ENCODE results near the gene DAPK1.

DAPK1 gene

GRCh38 chr9:87686520-87687090 is 188.9 kb downstream of the DAPK1 start:
- Histone ChIP-seq H3K79me2 (ENCODE audit: low read length) (no peaks in the 10 kb centered on the region), H3K27ac (ENCODE audit: low read length) (no peak overlapping the region), H3K4me3 (ENCODE audit: low read length) (no peak overlapping the region), H3K9me3 (ENCODE audit: insufficient read depth, low read length) (no peaks in the 10 kb centered on the region), H3K27me3 (ENCODE audit: low read depth, low read length) (no peaks in the 10 kb centered on the region), H3K9ac (ENCODE audit: low read length) (no peak overlapping the region), H3K36me3 (replicated peaks; ENCODE audit: low read depth, low read length) (no peaks in the 10 kb centered on the region), H3K4me2 (ENCODE audit: low read length) (no peak overlapping the region), H3K4me1 (ENCODE audit: low read length) (no peaks in the 10 kb centered on the region), H4K20me1 (ENCODE audit: insufficient read depth, low read length) (no peaks in the 10 kb centered on the region), H2AFZ (ENCODE audit: low read depth, low read length) (no peak overlapping the region)
- TF ChIP-seq EZH2phosphoT487 (IDR thresholded peaks at IDR 0.05; ENCODE audit: low read depth) (no peak), CTCF (IDR thresholded peaks at IDR 0.05; ENCODE audit: low read depth, low read length) (no peak)

GRCh38 chr9:87687207-87687606 is 189.5 kb downstream of the DAPK1 start:
- Histone ChIP-seq H3K4me1 (ENCODE audit: low read length) (no peaks in the 10 kb centered on the region), H4K20me1 (ENCODE audit: insufficient read depth, low read length) (no peaks in the 10 kb centered on the region), H3K4me2 (ENCODE audit: low read length) (no peak overlapping the region), H3K36me3 (replicated peaks; ENCODE audit: low read depth, low read length) (no peaks in the 10 kb centered on the region), H3K79me2 (ENCODE audit: low read length) (no peaks in the 10 kb centered on the region), H3K9ac (ENCODE audit: low read length) (no peak overlapping the region), H3K4me3 (ENCODE audit: low read length) (no peak overlapping the region), H3K9me3 (ENCODE audit: insufficient read depth, low read length) (no peaks in the 10 kb centered on the region), H3K27ac (ENCODE audit: low read length) (no peak overlapping the region), H2AFZ (ENCODE audit: low read depth, low read length) (no peak overlapping the region), H3K27me3 (ENCODE audit: low read depth, low read length) (no peaks in the 10 kb centered on the region)
- TF ChIP-seq EZH2phosphoT487 (IDR thresholded peaks at IDR 0.05; ENCODE audit: low read depth) = no peak

GRCh38 chr9:87694236-87694755 is 196.6 kb downstream of the DAPK1 start:
- Histone ChIP-seq H3K9ac (ENCODE audit: low read length) (no peak overlapping the region), H4K20me1 (ENCODE audit: insufficient read depth, low read length) (no peaks in the 10 kb centered on the region), H3K79me2 (ENCODE audit: low read length) (no peaks in the 10 kb centered on the region), H3K4me2 (ENCODE audit: low read length) (no peak overlapping the region), H3K27ac (ENCODE audit: low read length) (no peak overlapping the region), H3K27me3 (ENCODE audit: low read depth, low read length) (no peaks in the 10 kb centered on the region), H3K4me3 (ENCODE audit: low read length) (no peak overlapping the region), H3K4me1 (ENCODE audit: low read length) (no peaks in the 10 kb centered on the region), H3K36me3 (replicated peaks; ENCODE audit: low read depth, low read length) (no peaks in the 10 kb centered on the region), H3K9me3 (ENCODE audit: insufficient read depth, low read length) (peaks cover 4% of the 10 kb centered on the region; the same call in 1 of the 2 replicates), H2AFZ (ENCODE audit: low read depth, low read length) (no peak overlapping the region)
- TF ChIP-seq EZH2phosphoT487 (IDR thresholded peaks at IDR 0.05; ENCODE audit: low read depth) (no peak), CTCF (IDR thresholded peaks at IDR 0.05; ENCODE audit: low read depth, low read length) (no peak)

- no peaks in the 10 kb centered on the region for H3K27me3 ChIP-seq (ENCODE audit: low read depth, low read length)
- TF ChIP-seq EZH2phosphoT487 (IDR thresholded peaks at IDR 0.05; ENCODE audit: low read depth) (no peak), CTCF (IDR thresholded peaks at IDR 0.05; ENCODE audit: low read depth, low read length) (no peak)
- no peak overlapping the region for H3K9ac ChIP-seq (ENCODE audit: low read length)
- H4K20me1 ChIP-seq (ENCODE audit: insufficient read depth, low read length) = no peaks in the 10 kb centered on the region
- H3K27ac ChIP-seq (ENCODE audit: low read length) = no peak overlapping the region
- no peak overlapping the region for H3K4me3 ChIP-seq (ENCODE audit: low read length)
- H3K4me2 ChIP-seq (ENCODE audit: low read length) = no peak overlapping the region
- H3K79me2 ChIP-seq (ENCODE audit: low read length) = no peaks in the 10 kb centered on the region
- H3K9me3 ChIP-seq (ENCODE audit: insufficient read depth, low read length) = peaks cover 4% of the 10 kb centered on the region; the same call in 1 of the 2 replicates
- H3K4me1 ChIP-seq (ENCODE audit: low read length) = no peaks in the 10 kb centered on the region
- H2AFZ ChIP-seq (ENCODE audit: low read depth, low read length) = no peak overlapping the region
- H3K36me3 ChIP-seq (replicated peaks; ENCODE audit: low read depth, low read length) = no peaks in the 10 kb centered on the region
Measured at GRCh38 chr9:87695523-87695922, 197.9 kb downstream of the DAPK1 start.
